Neuronal stem cell (in vitro differentiated cells): ENCODE data around the gene ATOH8.

Experiments used
- DNase-seq: peaks from one replicate; pipeline ENCODE4 v3.0.0-alpha.2; 2013; ENCODE audit warnings: low spot score
- H2AFZ ChIP-seq: one replicate; pipeline ENCODE4 v1.6.1; 2013; ENCODE audit warnings: mild to moderate bottlenecking, low read length, inconsistent platforms
- H2AK5ac ChIP-seq: 2 replicates; pipeline ENCODE4 v1.6.1; 2013; ENCODE audit warnings: low read depth, mild to moderate bottlenecking, inconsistent platforms, low read length, moderate library complexity, mixed read lengths
- H2BK120ac ChIP-seq: 2 replicates; pipeline ENCODE4 v1.6.1; 2013; ENCODE audit warnings: low read depth, mild to moderate bottlenecking, inconsistent platforms, low read length, moderate library complexity, mixed read lengths
- H2BK12ac ChIP-seq: one replicate; pipeline ENCODE4 v1.6.1; 2013; ENCODE audit warnings: low read length, inconsistent platforms
- H2BK15ac ChIP-seq: 2 replicates; pipeline ENCODE4 v1.6.1; 2013; ENCODE audit warnings: mild to moderate bottlenecking, low read length, inconsistent platforms, mixed read lengths
- H2BK5ac ChIP-seq: one replicate; pipeline ENCODE4 v1.6.1; 2013; ENCODE audit warnings: inconsistent platforms, mild to moderate bottlenecking, low read length, moderate library complexity
- H3K14ac ChIP-seq: one replicate; pipeline ENCODE4 v1.6.1; 2013; ENCODE audit warnings: low read length, inconsistent platforms
- H3K18ac ChIP-seq: 2 replicates; pipeline ENCODE4 v1.6.1; 2013; ENCODE audit warnings: low read length, inconsistent platforms
- H3K23ac ChIP-seq: 2 replicates; pipeline ENCODE4 v1.6.1; 2013; ENCODE audit warnings: low read depth, mild to moderate bottlenecking, mixed read lengths, low read length, inconsistent platforms; ENCODE audit not compliant: poor library complexity
- H3K27ac ChIP-seq: replicated peaks from 3 replicates; pipeline ENCODE4 v1.5.1; 2013; ENCODE audit warnings: low read length, inconsistent platforms
- H3K27me3 ChIP-seq, 3 experiments: 2 replicates each; pipeline ENCODE4 v1.6.1; 2013; ENCODE audit warnings: low read length in 3 of 3, mild to moderate bottlenecking in 2 of 3, inconsistent platforms in 1 of 3, low read depth in 1 of 3, mixed read lengths in 1 of 3, moderate library complexity in 1 of 3; ENCODE audit not compliant: control insufficient read depth in 3 of 3, insufficient read depth in 3 of 3
- H3K36me3 ChIP-seq, 2 donors: replicated peaks in 1 of 2; 2 replicates each; pipeline ENCODE4 v1.6.1; 2013; ENCODE audit warnings: low read length in 2 of 2; ENCODE audit not compliant: control insufficient read depth in 2 of 2, insufficient read depth in 2 of 2
- H3K4ac ChIP-seq: 2 replicates; pipeline ENCODE4 v1.6.1; 2013; ENCODE audit warnings: inconsistent platforms, mild to moderate bottlenecking, low read length, moderate library complexity
- H3K4me1 ChIP-seq, 2 donors: 1 replicate in 1 of 2; 2 replicates in 1 of 2; pipeline ENCODE4 v1.6.1; 2013; ENCODE audit warnings: low read length in 2 of 2, low read depth in 1 of 2; ENCODE audit not compliant: control insufficient read depth in 2 of 2, insufficient read depth in 1 of 2
- H3K4me2 ChIP-seq: one replicate; pipeline ENCODE4 v1.6.1; 2013; ENCODE audit warnings: mild to moderate bottlenecking, low read length, inconsistent platforms; ENCODE audit not compliant: insufficient read depth, poor library complexity, severe bottlenecking
- H3K4me3 ChIP-seq, 2 donors: 2 replicates each; pipeline ENCODE4 v1.5.1; 2013; ENCODE audit warnings: low read length in 2 of 2, mild to moderate bottlenecking in 2 of 2, inconsistent platforms in 1 of 2, moderate library complexity in 1 of 2
- H3K79me1 ChIP-seq: one replicate; pipeline ENCODE4 v1.6.1; 2013; ENCODE audit warnings: low read depth, mild to moderate bottlenecking, inconsistent platforms, low read length, moderate library complexity
- H3K9ac ChIP-seq: one replicate; pipeline ENCODE4 v1.6.1; 2013; ENCODE audit warnings: mild to moderate bottlenecking, low read depth, low read length, inconsistent platforms; ENCODE audit not compliant: poor library complexity
- H3K9me3 ChIP-seq, 2 donors: replicated peaks in 1 of 2; 2 replicates each; pipeline versions ENCODE3 to v1.6.1; 2013; ENCODE audit warnings: low read length in 2 of 2, mild to moderate bottlenecking in 2 of 2, inconsistent platforms in 1 of 2, low read depth in 1 of 2, mixed read lengths in 1 of 2, moderate library complexity in 1 of 2; ENCODE audit not compliant: control insufficient read depth in 2 of 2, insufficient read depth in 1 of 2
- H4K8ac ChIP-seq: one replicate; pipeline ENCODE4 v1.6.1; 2013; ENCODE audit warnings: low read depth, mild to moderate bottlenecking, inconsistent platforms, low read length, moderate library complexity
- H4K91ac ChIP-seq: one replicate; pipeline ENCODE4 v1.6.1; 2013; ENCODE audit warnings: low read length, low read depth, mild to moderate bottlenecking, inconsistent platforms; ENCODE audit not compliant: poor library complexity
- WGBS, 2 donors: extraction: QIAGEN DNeasy Blood & Tissue Kit; methylation state at CpG; one replicate each; pipeline ENCODE4 v1.1.7; 2013; ENCODE audit warnings: missing lambda C conversion rate in 2 of 2, mixed read lengths in 1 of 2; ENCODE audit not compliant: insufficient read length in 2 of 2, insufficient replicate concordance in 1 of 2; ENCODE audit errors: extremely low coverage in 2 of 2; 5-methylcytosine and 5-hydroxymethylcytosine counted together

Gene ATOH8

GRCh38 chr2:85716346-85716914, 37.4 kb upstream of the ATOH8 start:
- DNase-seq: no peak

GRCh38 chr2:85717308-85718008, 36.3 kb upstream of the ATOH8 start:
- Histone ChIP-seq H2BK5ac (no peak overlapping the region), H3K18ac (no peak overlapping the region), H3K23ac (no peak overlapping the region), H4K91ac (no peak overlapping the region), H2AK5ac (no peak overlapping the region), H3K4me1 (peaks cover 0 to 12% of the 10 kb centered on the region in 2 donors), H3K9me3 (peaks cover 0 to 4% of the 10 kb centered on the region in 2 donors), H3K36me3 (no peaks in the 10 kb centered on the region), H3K27ac (no peak overlapping the region), H3K79me1 (no peaks in the 10 kb centered on the region), H3K9ac (no peak overlapping the region), H4K8ac (no peak overlapping the region), H2BK120ac (no peak overlapping the region), H3K4me2 (no peak overlapping the region), H3K14ac (no peak overlapping the region), H3K27me3 (peaks cover 0 to 10% (median 0%) of the 10 kb centered on the region in 3 experiments), H3K4me3 (no peak overlapping the region), H2BK12ac (no peak overlapping the region), H2BK15ac (no peak overlapping the region), H3K4ac (no peak overlapping the region), H2AFZ (no peak overlapping the region)
- DNase-seq: peak; percentile 27
- no CpG with 5 or more reads among the region's 15 CpGs for WGBS, 2 donors

More at GRCh38 chr2:85716346-85716914, 37.4 kb upstream of the ATOH8 start:
- Histone ChIP-seq H2BK12ac (no peak overlapping the region), H3K36me3 (no peaks in the 10 kb centered on the region), H3K27me3 (peaks cover 0 to 13% (median 0%) of the 10 kb centered on the region in 3 experiments), H3K9ac (no peak overlapping the region), H2BK5ac (no peak overlapping the region), H4K8ac (no peak overlapping the region), H2BK120ac (no peak overlapping the region), H3K4me3 (no peak overlapping the region), H3K14ac (no peak overlapping the region), H3K9me3 (peaks cover 0 to 4% of the 10 kb centered on the region in 2 donors), H2AK5ac (no peak overlapping the region), H3K23ac (no peak overlapping the region), H2BK15ac (no peak overlapping the region), H3K79me1 (no peaks in the 10 kb centered on the region), H2AFZ (no peak overlapping the region), H3K18ac (peak overlapping the region; percentile 33), H3K27ac (no peak overlapping the region), H3K4me2 (no peak overlapping the region), H3K4ac (no peak overlapping the region), H4K91ac (no peak overlapping the region), H3K4me1 (peaks cover 0 to 12% of the 10 kb centered on the region in 2 donors)
- no CpG with 5 or more reads among the region's 13 CpGs for WGBS, 2 donors

- Histone ChIP-seq H4K91ac (no peak overlapping the region), H3K23ac (no peak overlapping the region), H3K27ac (no peak overlapping the region), H2AK5ac (no peak overlapping the region), H3K4me3 (no peak overlapping the region), H3K4me2 (no peak overlapping the region), H2BK5ac (no peak overlapping the region), H3K18ac (no peak overlapping the region), H2BK12ac (no peak overlapping the region), H3K4ac (no peak overlapping the region), H2AFZ (no peak overlapping the region), H2BK15ac (no peak overlapping the region), H3K79me1 (no peaks in the 10 kb centered on the region), H2BK120ac (no peak overlapping the region), H3K9me3 (peaks cover 0 to 4% of the 10 kb centered on the region in 2 donors), H3K4me1 (peaks cover 0 to 12% of the 10 kb centered on the region in 2 donors), H4K8ac (no peak overlapping the region), H3K14ac (no peak overlapping the region), H3K27me3 (peaks cover 0 to 10% (median 0%) of the 10 kb centered on the region in 3 experiments), H3K36me3 (no peaks in the 10 kb centered on the region), H3K9ac (no peak overlapping the region)
- no peak for DNase-seq
- no CpG with 5 or more reads among the region's 7 CpGs for WGBS, 2 donors
Observed at GRCh38 chr2:85718009-85718391, 35.8 kb upstream of the ATOH8 start.

GRCh38 chr2:85718885-85719492, 34.8 kb upstream of the ATOH8 start:
- no peaks in the 10 kb centered on the region for H3K36me3 ChIP-seq

More at GRCh38 chr2:85718885-85719492, 34.8 kb upstream of the ATOH8 start:
- Histone ChIP-seq H2BK12ac (no peak overlapping the region), H2BK120ac (no peak overlapping the region), H3K9me3 (peaks cover 0 to 4% of the 10 kb centered on the region in 2 donors), H3K23ac (no peak overlapping the region), H4K91ac (no peak overlapping the region), H3K14ac (no peak overlapping the region), H3K79me1 (no peaks in the 10 kb centered on the region), H4K8ac (no peak overlapping the region), H2BK5ac (no peak overlapping the region), H3K27me3 (peaks cover 0 to 16% (median 0%) of the 10 kb centered on the region in 3 experiments), H2BK15ac (no peak overlapping the region), H2AFZ (no peak overlapping the region), H2AK5ac (no peak overlapping the region), H3K4me3 (no peak overlapping the region), H3K4me2 (no peak overlapping the region), H3K9ac (no peak overlapping the region), H3K4me1 (peaks cover 0 to 12% of the 10 kb centered on the region in 2 donors), H3K18ac (peak overlapping the region; percentile 11), H3K27ac (no peak overlapping the region), H3K4ac (no peak overlapping the region)
- no peak for DNase-seq
- WGBS, 2 donors: no CpG with 5 or more reads among the region's 10 CpGs
